ENCODE data around the gene SIGLECL1. TPM values are rescaled to one million over a fixed set of nuclear protein-coding genes. Genes with fewer than 3 reads are reported as not detected.

The SIGLECL1 gene
- total RNA-seq, 5 donors from 2014 or later (not counting 1 experiment from before 2014, with no cell fraction given): not detected

DNA sequence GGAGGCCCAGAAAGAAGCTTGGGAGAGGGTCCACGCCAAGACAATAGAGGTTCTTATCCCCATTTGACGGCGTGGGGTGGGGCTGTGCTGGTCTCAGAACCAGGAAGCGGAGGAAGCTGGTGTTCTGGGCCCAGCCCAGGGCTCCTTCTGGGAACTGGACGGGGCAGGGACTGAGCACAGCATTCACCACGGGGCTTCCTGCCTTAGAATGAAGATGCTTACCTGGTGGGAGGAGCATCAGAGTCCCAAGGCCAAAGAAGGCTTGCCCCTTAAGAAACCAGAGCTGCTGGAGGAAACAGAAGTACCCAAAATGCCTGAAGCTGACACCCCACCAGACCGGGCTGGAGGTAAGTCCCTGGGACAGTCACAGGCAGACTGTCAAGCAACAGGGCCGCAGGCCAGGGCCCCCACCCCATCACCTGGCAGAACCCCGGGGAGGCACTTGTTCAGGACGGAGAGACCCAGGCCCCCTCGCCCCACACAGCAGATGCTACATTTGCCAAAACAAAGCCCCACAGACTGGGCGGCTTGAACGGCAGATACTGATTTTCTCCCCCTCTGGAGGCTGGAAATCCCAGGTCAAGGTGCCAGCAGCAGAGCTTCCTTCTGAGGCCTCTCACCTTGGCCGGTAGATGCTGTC is 42.8 kb downstream of the SIGLECL1 start:
- no peaks in the 10 kb centered on the region for H3K9me3 Mint-ChIP-seq
- no peaks in the 10 kb centered on the region for H3K4me1 Mint-ChIP-seq
- H3K27me3 ChIP-seq (replicated peaks in 1 of 2; ENCODE audit: control insufficient read depth in 2 of 2, extremely low read depth in 1 of 2, insufficient read depth in 2 of 2, low read length in 1 of 2): peaks cover 0 to 39% of the 10 kb centered on the region in 2 experiments
- ChIA-PET CTCF (no interaction called here), POLR2A (no interaction called here)
- peaks cover 21 to 42% of the 10 kb centered on the region in 2 donors for H3K27me3 Mint-ChIP-seq
- H3K27ac ChIP-seq (ENCODE audit: low read length): no peak overlapping the region
- 84% methylated on average over 14 of the region's 14 CpGs for WGBS (ENCODE audit: insufficient coverage)
- no peak overlapping the region for H3K4me3 ChIP-seq (ENCODE audit: control insufficient read depth in 1 of 2, extremely low read depth in 1 of 2, low read length in 1 of 2)
- no peaks in the 10 kb centered on the region for H3K4me1 ChIP-seq (ENCODE audit: control insufficient read depth in 1 of 2, extremely low read depth in 1 of 2, insufficient read depth in 2 of 2, low read length in 2 of 2)
- DNase-seq (no peak), ATAC-seq (replicated peaks in 1 of 4) (no peak)
- no peak overlapping the region for H3K27ac Mint-ChIP-seq
- H3K36me3 ChIP-seq (ENCODE audit: control insufficient read depth in 2 of 2, extremely low read depth in 1 of 2, insufficient read depth in 1 of 2, low read length in 1 of 2): no peaks in the 10 kb centered on the region
- no peaks in the 10 kb centered on the region for H3K36me3 Mint-ChIP-seq
- H3K9me3 ChIP-seq: no peaks in the 10 kb centered on the region
- no peak overlapping the region for H3K4me3 Mint-ChIP-seq

DNA sequence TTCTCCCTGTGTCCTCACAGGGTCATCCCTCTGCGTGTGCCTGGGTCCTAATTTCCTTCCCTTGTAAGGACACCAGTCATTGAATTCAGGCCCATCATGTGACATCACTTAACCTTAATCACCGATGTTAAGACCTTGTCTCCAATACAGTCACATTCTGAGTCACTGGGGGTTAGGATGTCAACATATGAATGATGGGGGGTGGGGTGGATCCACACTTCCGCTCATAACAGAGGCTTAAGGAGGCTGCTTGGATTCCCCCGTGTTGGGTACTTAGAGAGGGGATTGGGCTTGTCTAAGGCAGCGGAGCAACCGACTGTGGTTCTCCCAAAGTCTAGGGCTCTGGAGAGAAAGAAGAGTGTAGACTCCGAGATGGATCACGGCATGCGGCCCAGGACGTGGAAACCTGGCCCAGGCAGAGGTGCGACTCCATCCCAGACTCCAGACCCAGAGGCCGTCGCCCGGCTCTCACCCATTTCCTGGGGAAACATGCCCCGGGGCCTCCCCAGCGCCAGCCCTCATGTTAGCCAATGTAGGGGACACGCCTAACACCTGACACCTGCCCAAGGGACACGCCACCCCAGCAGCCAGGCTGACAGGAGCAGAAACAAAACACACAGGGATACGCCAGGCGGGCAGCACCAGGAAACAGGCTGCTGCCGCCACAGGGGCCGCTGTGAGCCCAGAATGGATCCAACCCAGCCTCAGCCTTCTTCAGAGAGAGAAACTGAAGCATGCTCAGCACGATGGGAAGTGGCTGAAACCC is 43.5 kb downstream of the SIGLECL1 start:
- Mint-ChIP-seq H3K4me3 (no peak overlapping the region), H3K27ac (no peak overlapping the region), H3K36me3 (no peaks in the 10 kb centered on the region), H3K27me3 (peaks cover 21 to 44% of the 10 kb centered on the region in 2 donors), H3K9me3 (no peaks in the 10 kb centered on the region), H3K4me1 (no peaks in the 10 kb centered on the region)
- ATAC-seq (replicated peaks in 1 of 4) (no peak), DNase-seq (no peak)
- no peaks in the 10 kb centered on the region for H3K4me1 ChIP-seq (ENCODE audit: control insufficient read depth in 1 of 2, extremely low read depth in 1 of 2, insufficient read depth in 2 of 2, low read length in 2 of 2)
- WGBS (ENCODE audit: insufficient coverage): 77% methylated on average over 22 of the region's 23 CpGs
- H3K9me3 ChIP-seq: no peaks in the 10 kb centered on the region
- no peak overlapping the region for H3K4me3 ChIP-seq (ENCODE audit: control insufficient read depth in 1 of 2, extremely low read depth in 1 of 2, low read length in 1 of 2)
- no peaks in the 10 kb centered on the region for H3K36me3 ChIP-seq (ENCODE audit: control insufficient read depth in 2 of 2, extremely low read depth in 1 of 2, insufficient read depth in 1 of 2, low read length in 1 of 2)
- H3K27ac ChIP-seq (ENCODE audit: low read length): no peak overlapping the region
- H3K27me3 ChIP-seq (replicated peaks in 1 of 2; ENCODE audit: control insufficient read depth in 2 of 2, extremely low read depth in 1 of 2, insufficient read depth in 2 of 2, low read length in 1 of 2): peaks cover 0 to 46% of the 10 kb centered on the region in 2 experiments
- POLR2A ChIA-PET: no interaction called here
- CTCF ChIA-PET: no interaction called here

DNA sequence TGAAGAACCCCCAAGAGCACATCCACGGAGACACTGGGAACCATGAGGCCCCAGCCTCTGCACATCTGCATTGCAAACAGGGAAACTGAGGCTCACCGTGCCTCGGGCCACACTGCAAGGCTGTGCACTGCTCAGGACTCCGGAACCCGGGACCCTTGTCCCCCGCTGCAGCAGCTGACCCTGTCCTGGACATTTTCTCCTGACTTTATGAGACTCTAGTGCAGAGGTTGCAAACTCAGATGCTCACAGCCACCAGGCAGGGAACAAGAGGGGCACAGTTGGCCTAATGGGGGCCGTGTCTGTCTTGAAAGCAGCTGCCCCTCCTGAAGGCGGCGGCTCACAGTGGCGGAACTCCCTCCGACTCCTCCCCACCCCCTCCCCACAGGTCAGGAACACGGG is 44.1 kb downstream of the SIGLECL1 start:
- Histone ChIP-seq H3K27ac (ENCODE audit: low read length) (no peak overlapping the region), H3K9me3 (no peaks in the 10 kb centered on the region), H3K36me3 (ENCODE audit: control insufficient read depth in 2 of 2, extremely low read depth in 1 of 2, insufficient read depth in 1 of 2, low read length in 1 of 2) (no peaks in the 10 kb centered on the region), H3K27me3 (replicated peaks in 1 of 2; ENCODE audit: control insufficient read depth in 2 of 2, extremely low read depth in 1 of 2, insufficient read depth in 2 of 2, low read length in 1 of 2) (peaks cover 0 to 48% of the 10 kb centered on the region in 2 experiments), H3K4me3 (ENCODE audit: control insufficient read depth in 1 of 2, extremely low read depth in 1 of 2, low read length in 1 of 2) (no peak overlapping the region), H3K4me1 (ENCODE audit: control insufficient read depth in 1 of 2, extremely low read depth in 1 of 2, insufficient read depth in 2 of 2, low read length in 2 of 2) (no peaks in the 10 kb centered on the region)
- CTCF ChIA-PET: no interaction called here
- Mint-ChIP-seq H3K27me3 (peaks cover 21 to 44% of the 10 kb centered on the region in 2 donors), H3K36me3 (no peaks in the 10 kb centered on the region), H3K27ac (no peak overlapping the region), H3K4me3 (no peak overlapping the region), H3K9me3 (no peaks in the 10 kb centered on the region), H3K4me1 (no peaks in the 10 kb centered on the region)
- ATAC-seq (replicated peaks in 1 of 4) (no peak), DNase-seq (no peak)
- POLR2A ChIA-PET: no interaction called here
- 75% methylated on average over 6 of the region's 12 CpGs for WGBS (ENCODE audit: insufficient coverage)

DNA sequence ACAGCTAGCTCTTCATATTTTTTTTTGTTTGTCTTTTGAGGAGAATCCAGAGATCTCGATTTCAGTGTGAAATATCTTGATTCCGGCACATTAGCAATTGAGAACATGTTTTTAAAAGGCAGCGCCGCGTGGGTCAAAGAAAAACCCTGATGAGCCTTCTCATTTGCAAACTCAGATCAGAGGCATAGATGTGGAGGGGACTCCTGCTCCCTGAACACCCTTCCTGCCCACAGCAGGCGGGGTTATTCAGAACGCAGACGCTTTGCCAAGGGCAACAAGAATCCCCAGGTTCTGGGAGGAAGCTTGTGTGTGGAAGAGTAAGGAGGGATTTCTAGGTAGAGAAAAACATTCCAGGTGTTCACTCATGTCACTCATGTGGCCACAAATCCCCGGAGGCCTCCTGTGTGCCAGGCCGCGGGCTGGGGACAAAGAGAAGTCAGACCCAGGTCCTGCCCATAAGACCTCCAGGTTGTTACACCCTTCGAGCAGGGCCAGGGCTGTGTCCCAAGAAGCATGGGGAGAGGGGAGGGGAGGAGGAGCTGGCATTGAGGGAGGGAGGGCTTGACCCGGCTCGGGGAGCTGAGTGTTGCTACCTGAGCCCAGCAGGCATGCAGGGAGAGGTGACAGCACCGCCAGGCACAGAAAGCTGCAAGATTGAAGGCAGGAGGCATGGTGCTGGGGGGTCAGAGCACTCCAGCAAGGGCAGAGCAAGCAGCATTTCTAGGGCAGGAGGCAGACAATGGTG is 44.7 kb downstream of the SIGLECL1 start:
- Histone ChIP-seq H3K27me3 (replicated peaks in 1 of 2; ENCODE audit: control insufficient read depth in 2 of 2, extremely low read depth in 1 of 2, insufficient read depth in 2 of 2, low read length in 1 of 2) (peaks cover 0 to 48% of the 10 kb centered on the region in 2 experiments), H3K27ac (ENCODE audit: low read length) (no peak overlapping the region), H3K4me3 (ENCODE audit: control insufficient read depth in 1 of 2, extremely low read depth in 1 of 2, low read length in 1 of 2) (no peak overlapping the region), H3K36me3 (ENCODE audit: control insufficient read depth in 2 of 2, extremely low read depth in 1 of 2, insufficient read depth in 1 of 2, low read length in 1 of 2) (no peaks in the 10 kb centered on the region), H3K4me1 (ENCODE audit: control insufficient read depth in 1 of 2, extremely low read depth in 1 of 2, insufficient read depth in 2 of 2, low read length in 2 of 2) (no peaks in the 10 kb centered on the region), H3K9me3 (no peaks in the 10 kb centered on the region)
- 75% methylated on average over 7 of the region's 15 CpGs for WGBS (ENCODE audit: insufficient coverage)
- no peak overlapping the region for H3K4me3 Mint-ChIP-seq
- H3K4me1 Mint-ChIP-seq: no peaks in the 10 kb centered on the region
- H3K27ac Mint-ChIP-seq: no peak overlapping the region
- no peaks in the 10 kb centered on the region for H3K9me3 Mint-ChIP-seq
- H3K36me3 Mint-ChIP-seq: no peaks in the 10 kb centered on the region
- H3K27me3 Mint-ChIP-seq: peaks cover 21 to 47% of the 10 kb centered on the region in 2 donors
- ChIA-PET POLR2A (no interaction called here), CTCF (no interaction called here)
- ATAC-seq (replicated peaks in 1 of 4): no peak
- DNase-seq: no peak

DNA sequence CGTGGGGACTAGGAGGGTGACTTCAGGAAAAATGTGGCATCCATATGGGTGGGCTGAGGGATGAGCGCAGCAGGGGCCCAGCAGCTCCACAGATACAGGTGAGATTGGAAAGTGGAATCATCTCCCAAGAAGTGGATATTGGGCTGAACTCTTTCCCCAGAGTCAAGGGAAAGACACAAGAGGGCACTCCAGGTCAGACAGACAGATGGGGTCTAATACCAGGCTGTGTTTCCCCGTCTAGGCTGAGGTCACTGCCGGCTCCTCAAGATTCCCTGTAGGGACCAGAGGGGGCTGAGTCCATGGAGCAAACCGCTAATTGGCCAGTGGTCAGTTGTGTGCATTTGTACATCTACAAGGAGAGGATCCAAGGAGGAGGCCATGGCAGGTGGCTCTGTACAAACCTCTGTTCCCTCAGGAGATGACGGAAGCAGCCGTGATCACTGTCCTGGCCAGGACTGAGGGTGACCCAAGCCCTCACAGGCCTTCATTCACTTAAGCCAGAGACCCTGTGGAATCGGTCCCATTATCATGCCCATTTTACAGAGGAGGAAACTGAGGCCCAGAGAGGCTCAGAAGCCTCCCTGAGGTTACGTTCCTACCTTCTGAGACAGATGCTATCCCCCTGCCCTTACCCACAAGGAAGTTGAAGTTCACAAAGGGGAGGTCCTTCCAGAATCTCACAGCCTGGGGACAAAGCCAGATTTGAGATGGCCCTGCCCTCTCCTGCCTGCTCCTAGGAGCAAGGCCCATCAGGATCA is 45.6 kb downstream of the SIGLECL1 start:
- H3K9me3 Mint-ChIP-seq: peaks cover 0 to under 1% (median 0%) of the 10 kb centered on the region in 3 donors

DNA sequence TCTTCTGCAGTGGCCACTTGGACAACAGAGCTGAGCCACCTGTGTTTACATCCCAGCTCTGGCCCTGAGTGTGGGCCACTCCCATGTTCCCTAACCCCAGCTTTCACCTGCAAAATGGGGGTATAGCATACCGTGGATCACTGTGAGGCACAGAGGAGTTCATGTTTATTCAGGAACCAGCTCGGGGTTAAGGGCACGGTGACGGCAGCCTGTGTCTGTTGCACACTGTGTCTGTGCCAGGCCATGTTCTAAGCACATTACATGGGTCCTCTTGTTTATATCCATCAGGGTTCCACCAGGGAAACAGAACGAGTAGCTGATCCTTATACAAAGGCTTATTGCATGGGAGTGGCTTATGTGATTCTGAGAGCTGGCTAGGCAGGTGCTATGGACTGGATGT is 46.5 kb downstream of the SIGLECL1 start:
- Mint-ChIP-seq H3K4me1 (no peaks in the 10 kb centered on the region), H3K27me3 (peaks cover 18 to 42% of the 10 kb centered on the region in 2 donors), H3K27ac (no peak overlapping the region), H3K36me3 (no peaks in the 10 kb centered on the region), H3K4me3 (no peak overlapping the region), H3K9me3 (peaks cover 0 to 6% (median 0%) of the 10 kb centered on the region in 3 donors)
- no peaks in the 10 kb centered on the region for H3K9me3 ChIP-seq
- H3K27ac ChIP-seq (ENCODE audit: low read length): no peak overlapping the region
- H3K27me3 ChIP-seq (replicated peaks in 1 of 2; ENCODE audit: control insufficient read depth in 2 of 2, extremely low read depth in 1 of 2, insufficient read depth in 2 of 2, low read length in 1 of 2): peaks cover 0 to 42% of the 10 kb centered on the region in 2 experiments
- no peak overlapping the region for H3K4me3 ChIP-seq (ENCODE audit: control insufficient read depth in 1 of 2, extremely low read depth in 1 of 2, low read length in 1 of 2)
- no peak for DNase-seq
- ChIA-PET POLR2A (no interaction called here), CTCF (no interaction called here)
- WGBS (ENCODE audit: insufficient coverage): 80% methylated on average over 4 of the region's 5 CpGs
- ATAC-seq (replicated peaks in 1 of 4): no peak
- H3K36me3 ChIP-seq (ENCODE audit: control insufficient read depth in 2 of 2, extremely low read depth in 1 of 2, insufficient read depth in 1 of 2, low read length in 1 of 2): no peaks in the 10 kb centered on the region
- H3K4me1 ChIP-seq (ENCODE audit: control insufficient read depth in 1 of 2, extremely low read depth in 1 of 2, insufficient read depth in 2 of 2, low read length in 2 of 2): no peaks in the 10 kb centered on the region

More for the DNA sequence above, 45.6 kb downstream of the SIGLECL1 start:
- Mint-ChIP-seq H3K36me3 (no peaks in the 10 kb centered on the region), H3K27ac (no peak overlapping the region), H3K27me3 (peaks cover 21 to 48% of the 10 kb centered on the region in 2 donors), H3K4me3 (no peak overlapping the region), H3K4me1 (no peaks in the 10 kb centered on the region)
- Histone ChIP-seq H3K27ac (ENCODE audit: low read length) (no peak overlapping the region), H3K36me3 (ENCODE audit: control insufficient read depth in 2 of 2, extremely low read depth in 1 of 2, insufficient read depth in 1 of 2, low read length in 1 of 2) (no peaks in the 10 kb centered on the region), H3K9me3 (no peaks in the 10 kb centered on the region), H3K4me3 (ENCODE audit: control insufficient read depth in 1 of 2, extremely low read depth in 1 of 2, low read length in 1 of 2) (no peak overlapping the region), H3K27me3 (replicated peaks in 1 of 2; ENCODE audit: control insufficient read depth in 2 of 2, extremely low read depth in 1 of 2, insufficient read depth in 2 of 2, low read length in 1 of 2) (peaks cover 0 to 47% of the 10 kb centered on the region in 2 experiments), H3K4me1 (ENCODE audit: control insufficient read depth in 1 of 2, extremely low read depth in 1 of 2, insufficient read depth in 2 of 2, low read length in 2 of 2) (no peaks in the 10 kb centered on the region)
- ATAC-seq (replicated peaks in 1 of 4): no peak
- WGBS (ENCODE audit: insufficient coverage): 56% methylated on average over 6 of the region's 9 CpGs
- DNase-seq: no peak
- ChIA-PET CTCF (no interaction called here), POLR2A (no interaction called here)

Data from T-cell (primary cell).